Mesenchymal stem cell (in vitro differentiated cells and primary cell): ENCODE measurements around the gene SMIM10L1.

Experiments used
- DNase-seq: peaks from one replicate; pipeline ENCODE4 v3.0.0-alpha.2; 2013
- H2AFZ ChIP-seq: one replicate; pipeline ENCODE4 v1.6.1; 2013; ENCODE audit warnings: low read depth, mild to moderate bottlenecking, control low read depth, inconsistent platforms, low read length, moderate library complexity
- H2AK5ac ChIP-seq: 2 replicates; pipeline ENCODE4 v1.6.1; 2013; ENCODE audit warnings: low read length, moderate library complexity, mild to moderate bottlenecking, inconsistent platforms; ENCODE audit not compliant: severe bottlenecking
- H2BK120ac ChIP-seq: one replicate; pipeline ENCODE4 v1.6.1; 2013; ENCODE audit warnings: low read depth, mild to moderate bottlenecking, inconsistent platforms, low read length, moderate library complexity
- H2BK12ac ChIP-seq, 2 experiments: one replicate each; pipeline ENCODE4 v1.6.1; 2013; ENCODE audit warnings: inconsistent platforms in 2 of 2, low read length in 2 of 2, mild to moderate bottlenecking in 2 of 2, moderate library complexity in 2 of 2, control low read depth in 1 of 2
- H2BK15ac ChIP-seq: one replicate; pipeline ENCODE4 v1.6.1; 2013; ENCODE audit warnings: mild to moderate bottlenecking, low read depth, inconsistent platforms; ENCODE audit not compliant: poor library complexity, severe bottlenecking
- H2BK5ac ChIP-seq: 2 replicates; pipeline ENCODE4 v1.6.1; 2013; ENCODE audit warnings: low read depth, mild to moderate bottlenecking, low read length, control low read depth, inconsistent platforms; ENCODE audit not compliant: poor library complexity, severe bottlenecking
- H3K14ac ChIP-seq, 2 experiments: one replicate each; pipeline ENCODE4 v1.6.1; 2013; ENCODE audit warnings: inconsistent platforms in 2 of 2, low read length in 2 of 2, control low read depth in 1 of 2, mild to moderate bottlenecking in 1 of 2, moderate library complexity in 1 of 2
- H3K18ac ChIP-seq, 2 experiments: one replicate each; pipeline ENCODE4 v1.6.1; 2013; ENCODE audit warnings: inconsistent platforms in 2 of 2, low read length in 2 of 2, control low read depth in 1 of 2, low read depth in 1 of 2, mild to moderate bottlenecking in 1 of 2
- H3K23ac ChIP-seq, 2 experiments: one replicate each; pipeline ENCODE4 v1.6.1; 2013; ENCODE audit warnings: inconsistent platforms in 2 of 2, low read length in 2 of 2, mild to moderate bottlenecking in 2 of 2, moderate library complexity in 2 of 2, control low read depth in 1 of 2
- H3K27ac ChIP-seq: 2 replicates; pipeline ENCODE4 v1.5.1; 2013; ENCODE audit warnings: mild to moderate bottlenecking, moderate library complexity, low read length, control low read depth, inconsistent platforms; ENCODE audit not compliant: poor library complexity, severe bottlenecking
- H3K27me3 ChIP-seq, 2 experiments: 2 replicates each; pipeline versions ENCODE4 v1.6.1 to v1.7.0; 2013; ENCODE audit warnings: low read length in 2 of 2, mild to moderate bottlenecking in 2 of 2, moderate library complexity in 2 of 2, control low read depth in 1 of 2, inconsistent platforms in 1 of 2; ENCODE audit not compliant: control insufficient read depth in 1 of 2, insufficient read depth in 1 of 2
- H3K36me3 ChIP-seq, 2 experiments: 2 replicates each; pipeline versions ENCODE4 v1.6.1 to v1.7.0; 2013; ENCODE audit warnings: low read length in 2 of 2, control low read depth in 1 of 2, inconsistent platforms in 1 of 2, low read depth in 1 of 2, mild to moderate bottlenecking in 1 of 2; ENCODE audit not compliant: insufficient read depth in 2 of 2, control insufficient read depth in 1 of 2
- H3K4ac ChIP-seq, 2 experiments: one replicate each; pipeline ENCODE4 v1.6.1; 2013; ENCODE audit warnings: inconsistent platforms in 2 of 2, low read length in 2 of 2, mild to moderate bottlenecking in 2 of 2, moderate library complexity in 2 of 2, control low read depth in 1 of 2, low read depth in 1 of 2
- H3K4me1 ChIP-seq: 2 replicates; pipeline ENCODE4 v1.6.1; 2013; ENCODE audit warnings: low read depth, low read length, control low read depth; ENCODE audit not compliant: control insufficient read depth, insufficient read depth
- H3K4me2 ChIP-seq: 2 replicates; pipeline ENCODE4 v1.6.1; 2013; ENCODE audit warnings: low read length, mild to moderate bottlenecking, inconsistent platforms; ENCODE audit not compliant: poor library complexity, severe bottlenecking
- H3K4me3 ChIP-seq, 2 experiments: 2 replicates each; pipeline versions ENCODE4 v1.5.1 to v1.7.0; 2013; ENCODE audit warnings: low read length in 2 of 2, mild to moderate bottlenecking in 2 of 2, control low read depth in 1 of 2, low read depth in 1 of 2; ENCODE audit not compliant: insufficient read depth in 1 of 2
- H3K79me1 ChIP-seq: replicated peaks from 2 replicates; pipeline ENCODE4 v1.6.1; 2013; ENCODE audit warnings: mild to moderate bottlenecking, control low read depth, low read length, inconsistent platforms; ENCODE audit not compliant: poor library complexity, severe bottlenecking
- H3K9ac ChIP-seq: 2 replicates; pipeline ENCODE4 v1.7.0; 2013; ENCODE audit warnings: mild to moderate bottlenecking, low read length, moderate library complexity
- H3K9me3 ChIP-seq: 2 replicates; pipeline ENCODE4 v1.7.0; 2013; ENCODE audit warnings: mild to moderate bottlenecking, low read length; ENCODE audit not compliant: control insufficient read depth
- H4K8ac ChIP-seq: one replicate; pipeline ENCODE4 v1.6.1; 2013; ENCODE audit warnings: inconsistent platforms, mild to moderate bottlenecking, low read length, moderate library complexity
- H4K91ac ChIP-seq: one replicate; pipeline ENCODE4 v1.6.1; 2013; ENCODE audit warnings: mild to moderate bottlenecking, low read length, inconsistent platforms
- WGBS: methylation state at CpG from one replicate; pipeline ENCODE4 v1.1.7; 2013; ENCODE audit warnings: mixed read lengths; 5-methylcytosine and 5-hydroxymethylcytosine counted together

The SMIM10L1 gene

DNA sequence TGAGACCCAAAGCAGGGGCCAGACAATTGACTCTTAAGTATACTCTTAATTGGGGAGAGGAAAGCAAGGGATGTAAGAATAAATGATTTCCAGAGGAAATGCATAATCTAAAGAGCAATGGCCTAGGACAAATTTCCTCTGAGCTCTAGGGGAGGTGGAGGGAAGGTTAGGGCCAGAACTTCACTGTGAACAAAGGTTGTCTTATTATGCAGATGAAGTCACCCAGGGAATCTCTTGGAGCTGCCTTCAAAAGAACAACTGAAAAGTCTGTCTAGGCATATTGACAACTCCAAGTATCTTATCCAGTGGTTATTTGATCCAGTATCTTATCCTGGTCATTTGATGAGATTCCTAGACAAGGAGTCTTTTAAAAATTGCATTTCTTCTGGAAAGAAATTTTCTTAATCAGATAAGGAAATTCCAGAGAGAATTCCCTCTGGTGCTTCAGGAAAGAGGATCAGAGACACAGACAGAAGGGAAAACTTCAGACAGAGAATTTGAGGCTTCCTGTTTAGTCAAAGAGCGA is 16.5 kb upstream of the SMIM10L1 start:
- H3K14ac ChIP-seq, result no peak overlapping the region
- no peak overlapping the region for H3K4me3 ChIP-seq
- no peak for DNase-seq
- no peak overlapping the region for H3K27ac ChIP-seq
- no peak overlapping the region for H4K8ac ChIP-seq
- WGBS, result no CpG with 5 or more reads among the region's 1 CpG
- H2AK5ac ChIP-seq, result no peak overlapping the region
- no peak overlapping the region for H3K18ac ChIP-seq
- peaks cover 9% of the 10 kb centered on the region for H3K79me1 ChIP-seq
- no peak overlapping the region for H4K91ac ChIP-seq
- H3K9ac ChIP-seq, result no peak overlapping the region
- no peak overlapping the region for H3K23ac ChIP-seq
- H2BK5ac ChIP-seq, result no peak overlapping the region
- H3K4ac ChIP-seq, result no peak overlapping the region
- H2BK120ac ChIP-seq, result no peak overlapping the region
- no peaks in the 10 kb centered on the region for H3K4me1 ChIP-seq
- peaks cover 3 to 11% of the 10 kb centered on the region in 2 experiments for H3K36me3 ChIP-seq
- no peak overlapping the region for H3K4me2 ChIP-seq
- no peak overlapping the region for H2BK15ac ChIP-seq
- H2AFZ ChIP-seq, result no peak overlapping the region
- peaks cover 5% of the 10 kb centered on the region for H3K9me3 ChIP-seq
- H2BK12ac ChIP-seq, result no peak overlapping the region
- H3K27me3 ChIP-seq, result no peaks in the 10 kb centered on the region

DNA sequence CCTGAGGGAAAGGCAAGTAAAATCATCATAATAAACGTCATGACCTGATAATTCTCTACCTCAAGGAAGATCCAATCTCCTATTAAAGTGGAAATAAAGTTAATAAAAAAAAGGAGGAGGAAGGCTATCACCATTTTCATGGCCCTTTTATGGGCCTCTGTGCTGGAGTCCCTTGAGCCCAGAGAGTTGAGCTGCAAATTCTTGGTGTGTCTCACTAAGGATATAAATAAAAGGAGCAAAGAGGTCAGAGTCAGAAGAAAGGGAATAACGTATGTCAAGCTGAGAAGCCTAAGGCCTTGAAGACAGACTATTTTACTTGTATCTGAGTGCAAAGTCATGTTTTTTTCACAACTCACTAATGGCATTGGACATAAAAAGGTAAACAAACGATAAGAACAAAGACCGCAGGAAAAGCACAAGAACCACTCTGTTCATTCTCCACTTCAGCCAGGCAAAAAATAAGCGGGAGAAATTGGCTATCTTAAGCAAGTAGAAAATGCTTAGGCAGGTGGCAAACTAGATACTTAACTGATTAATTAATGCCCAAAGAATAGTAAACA is 12.0 kb upstream of the SMIM10L1 start:
- Histone ChIP-seq H2BK12ac (no peak overlapping the region), H3K9ac (no peak overlapping the region), H3K27me3 (no peaks in the 10 kb centered on the region), H3K4me2 (no peak overlapping the region), H3K23ac (no peak overlapping the region), H3K9me3 (no peaks in the 10 kb centered on the region), H2AK5ac (no peak overlapping the region), H3K36me3 (peaks cover 0 to 11% of the 10 kb centered on the region in 2 experiments), H4K8ac (no peak overlapping the region), H2BK120ac (no peak overlapping the region), H3K4ac (no peak overlapping the region), H2AFZ (no peak overlapping the region), H3K18ac (no peak overlapping the region), H4K91ac (no peak overlapping the region), H2BK15ac (no peak overlapping the region), H3K4me1 (no peaks in the 10 kb centered on the region), H3K14ac (no peak overlapping the region), H3K79me1 (peaks cover 6% of the 10 kb centered on the region), H2BK5ac (no peak overlapping the region), H3K4me3 (no peak overlapping the region), H3K27ac (no peak overlapping the region)
- peak; percentile 32 for DNase-seq
- WGBS, result 71% methylated on average over 1 of the region's 5 CpGs

DNA sequence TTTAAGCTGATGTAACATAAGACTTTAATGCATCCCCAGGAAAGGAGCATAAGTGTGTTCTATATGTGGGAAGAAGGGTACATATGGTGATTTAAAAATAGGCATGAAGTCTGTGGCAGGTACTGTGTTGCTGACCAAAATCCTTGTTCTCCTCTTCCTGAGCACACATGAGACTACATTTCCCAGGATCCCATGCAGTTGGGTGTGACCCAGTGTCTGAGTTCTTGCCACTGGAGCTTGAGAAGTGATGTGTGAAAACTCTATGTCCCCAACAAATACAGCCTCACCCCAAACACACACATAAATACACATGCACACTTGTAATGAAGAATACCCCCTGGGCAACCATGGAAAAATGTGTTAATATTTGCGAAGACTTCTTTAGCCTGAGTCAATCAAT is 8.5 kb upstream of the SMIM10L1 start:
- H3K14ac ChIP-seq, result no peak overlapping the region
- no CpG with 5 or more reads among the region's 1 CpG for whole genome bisulfite sequencing

DNA sequence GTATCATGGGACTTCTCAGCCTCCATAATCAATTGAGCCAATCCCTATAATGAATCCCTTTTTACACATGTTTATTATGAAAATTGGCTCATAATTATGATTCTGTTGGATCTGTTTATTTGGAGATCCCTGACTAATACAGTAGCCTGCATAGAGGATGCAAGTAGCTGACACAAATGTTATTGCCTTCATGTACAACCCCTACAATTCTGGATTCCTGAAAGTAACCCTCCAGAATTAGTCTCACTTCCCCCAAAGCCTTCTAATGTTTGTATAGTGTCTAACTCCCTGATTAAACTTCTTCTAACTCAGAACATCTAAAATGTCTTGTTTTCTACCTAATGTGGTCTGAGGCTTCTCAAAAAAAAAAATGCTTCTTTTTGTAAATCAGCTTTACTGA is 6.6 kb upstream of the SMIM10L1 start:
- Histone ChIP-seq H3K4me1 (no peaks in the 10 kb centered on the region), H3K79me1 (peaks cover 13% of the 10 kb centered on the region), H3K4me3 (no peak overlapping the region), H4K8ac (no peak overlapping the region), H3K27me3 (no peaks in the 10 kb centered on the region), H2AK5ac (no peak overlapping the region), H2BK5ac (no peak overlapping the region), H3K18ac (no peak overlapping the region), H2BK12ac (no peak overlapping the region), H3K9ac (no peak overlapping the region), H3K27ac (no peak overlapping the region), H3K9me3 (no peaks in the 10 kb centered on the region), H2BK15ac (no peak overlapping the region), H3K36me3 (peaks cover 5 to 26% of the 10 kb centered on the region in 2 experiments), H2AFZ (no peak overlapping the region), H3K14ac (no peak overlapping the region), H2BK120ac (no peak overlapping the region), H3K4me2 (no peak overlapping the region), H4K91ac (no peak overlapping the region), H3K4ac (no peak overlapping the region), H3K23ac (no peak overlapping the region)
- no peak for DNase-seq

More for the DNA sequence above, 8.5 kb upstream of the SMIM10L1 start:
- no peak overlapping the region for H2AK5ac ChIP-seq
- H3K9ac ChIP-seq, result no peak overlapping the region
- no peak overlapping the region for H2AFZ ChIP-seq
- H3K27ac ChIP-seq, result no peak overlapping the region
- H3K9me3 ChIP-seq, result no peaks in the 10 kb centered on the region
- no peak overlapping the region for H2BK120ac ChIP-seq
- no peak overlapping the region for H2BK15ac ChIP-seq
- peaks cover 12% of the 10 kb centered on the region for H3K79me1 ChIP-seq
- no peak overlapping the region for H3K4me3 ChIP-seq
- H3K4ac ChIP-seq, result no peak overlapping the region
- H2BK12ac ChIP-seq, result no peak overlapping the region
- H2BK5ac ChIP-seq, result no peak overlapping the region
- no peak overlapping the region for H3K4me2 ChIP-seq
- peaks cover 5 to 20% of the 10 kb centered on the region in 2 experiments for H3K36me3 ChIP-seq
- H4K91ac ChIP-seq, result no peak overlapping the region
- no peaks in the 10 kb centered on the region for H3K4me1 ChIP-seq
- no peak overlapping the region for H3K18ac ChIP-seq
- no peaks in the 10 kb centered on the region for H3K27me3 ChIP-seq
- no peak for DNase-seq
- no peak overlapping the region for H3K23ac ChIP-seq
- no peak overlapping the region for H4K8ac ChIP-seq
